ENCODE results near the gene MAMLD1. TPM values are rescaled to one million over a fixed set of nuclear protein-coding genes. Genes with fewer than 3 reads are reported as not detected.

MAMLD1 gene
- total and polyA plus RNA-seq, 9 of the 15 experiments (the other 6 are each of a cell fraction or from before 2014, with no cell fraction given): 0.12 to 0.18 TPM; not detected in 7

DNA sequence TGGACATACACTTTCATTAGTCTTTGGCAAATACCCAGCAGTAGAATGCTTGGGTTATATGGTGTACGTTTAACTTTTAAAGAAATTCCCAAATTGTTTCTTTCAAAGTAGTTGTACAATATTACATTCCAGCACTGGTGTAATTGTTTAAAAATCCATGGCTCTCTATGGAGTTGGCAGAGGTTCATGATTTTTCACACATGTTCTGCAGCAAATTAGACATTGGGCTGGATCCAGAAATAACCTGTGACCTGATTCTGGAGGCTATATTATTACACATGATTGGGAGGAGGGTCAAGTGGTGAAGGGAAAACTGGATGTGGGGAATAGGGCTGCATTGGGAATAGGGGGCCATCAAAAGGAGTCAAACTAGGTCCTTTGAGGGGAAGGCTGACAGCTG lies 41.9 kb downstream of the MAMLD1 start:
- 6% methylated on average over 1 of the region's 1 CpG for WGBS (ENCODE audit: insufficient coverage, low coverage, missing lambda C conversion rate)

More for the DNA sequence above, 41.9 kb downstream of the MAMLD1 start:
- Histone ChIP-seq H3K27ac (ENCODE audit: extremely low read depth, low read depth, low read length) (no peak overlapping the region), H2AFZ (ENCODE audit: low read depth, low read length) (no peak overlapping the region), H3K4me1 (replicated peaks in 1 of 2; ENCODE audit: control insufficient read depth in 2 of 2, insufficient read depth in 2 of 2, low read length in 2 of 2) (no peaks in the 10 kb centered on the region), H3K27me3 (ENCODE audit: control insufficient read depth in 2 of 2, insufficient read depth in 2 of 2, low read length in 2 of 2) (no peaks in the 10 kb centered on the region; a peak in 1 of 5 replicates), H3K36me3 (ENCODE audit: control insufficient read depth, insufficient read depth, low read length) (no peaks in the 10 kb centered on the region), H3K9me1 (ENCODE audit: control insufficient read depth, insufficient read depth, low read length) (no peaks in the 10 kb centered on the region), H3K9me3 (replicated peaks; ENCODE audit: control insufficient read depth, insufficient read depth, low read depth, low read length) (no peaks in the 10 kb centered on the region), H3K9ac (ENCODE audit: insufficient read depth in 1 of 2, low read depth in 2 of 2, low read length in 2 of 2) (no peak overlapping the region), H3K79me2 (ENCODE audit: control insufficient read depth, insufficient read depth, low read length) (no peaks in the 10 kb centered on the region), H3K4me2 (ENCODE audit: insufficient read depth, low read length) (no peak overlapping the region), H3K4me3 (no peak overlapping the region), H4K20me1 (replicated peaks; ENCODE audit: control insufficient read depth, insufficient read depth, low read length) (0 out of 2 replicates have a peak, but pooled peaks cover 4% of the 10 kb centered on the region)
- BruUV-seq (replicated peaks): no TSS peak
- TF ChIP-seq MYNN (IDR thresholded peaks at IDR 0.05) (no peak), MYNN (CRISPR knock-in tag; IDR thresholded peaks at IDR 0.05) (no peak), NR4A1 (CRISPR knock-in tag; IDR thresholded peaks at IDR 0.05) (no peak), NR4A1 (tag; IDR thresholded peaks at IDR 0.05) (no peak), PCBP1 (IDR thresholded peaks at IDR 0.05; ENCODE audit: low read depth, low read length, poor library complexity, severe bottlenecking) (no peak), E2F3 (CRISPR knock-in tag; IDR thresholded peaks at IDR 0.05) (no peak), ZNF41 (CRISPR knock-in tag; conservative IDR thresholded peaks at IDR 0.05) (no peak), HOXB6 (CRISPR knock-in tag; IDR thresholded peaks at IDR 0.05; ENCODE audit: borderline replicate concordance) (no peak), MAFF (IDR thresholded peaks at IDR 0.05; ENCODE audit: low read length) (no peak)
- TF ChIP-seq, protein P1, sequence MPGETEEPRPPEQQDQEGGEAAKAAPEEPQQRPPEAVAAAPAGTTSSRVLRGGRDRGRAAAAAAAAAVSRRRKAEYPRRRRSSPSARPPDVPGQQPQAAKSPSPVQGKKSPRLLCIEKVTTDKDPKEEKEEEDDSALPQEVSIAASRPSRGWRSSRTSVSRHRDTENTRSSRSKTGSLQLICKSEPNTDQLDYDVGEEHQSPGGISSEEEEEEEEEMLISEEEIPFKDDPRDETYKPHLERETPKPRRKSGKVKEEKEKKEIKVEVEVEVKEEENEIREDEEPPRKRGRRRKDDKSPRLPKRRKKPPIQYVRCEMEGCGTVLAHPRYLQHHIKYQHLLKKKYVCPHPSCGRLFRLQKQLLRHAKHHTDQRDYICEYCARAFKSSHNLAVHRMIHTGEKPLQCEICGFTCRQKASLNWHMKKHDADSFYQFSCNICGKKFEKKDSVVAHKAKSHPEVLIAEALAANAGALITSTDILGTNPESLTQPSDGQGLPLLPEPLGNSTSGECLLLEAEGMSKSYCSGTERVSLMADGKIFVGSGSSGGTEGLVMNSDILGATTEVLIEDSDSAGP (CRISPR knock-in tag; IDR thresholded peaks at IDR 0.05): no peak
- in situ Hi-C loops (cut with MboI) (no loop called here), intact Hi-C loops (cut with micrococcal nuclease) (no loop called here)
- CTCF ChIA-PET (ENCODE audit: low intra/inter-chr PET ratio): no interaction called here
- ATAC-seq (no peak), FAIRE-seq (no peak), DNase-seq (ENCODE audit: extremely low read depth in 1 of 4, low spot score in 3 of 4) (no peak)
- POLR2A ChIA-PET: no interaction called here

Measured in K562 (cell line).